Mononuclear cell (primary cell): Measurements from ENCODE around the gene GNAO1. TPM values are rescaled to one million over a fixed set of nuclear protein-coding genes. Genes with fewer than 3 reads are reported as not detected.
A peak's percentile ranks its signal among the peaks of the same experiment; 100 is the strongest.

Experiments
- H3K27me3 ChIP-seq: 2 replicates; pipeline ENCODE4 v1.6.0; 2011; ENCODE audit warnings: low read length, control low read depth; ENCODE audit not compliant: insufficient read depth
- H3K4me1 ChIP-seq: 2 replicates; pipeline ENCODE4 v1.5.1; 2011; ENCODE audit warnings: mild to moderate bottlenecking, low read length, control low read depth; ENCODE audit not compliant: insufficient read depth
- H3K4me3 ChIP-seq: 2 replicates; pipeline ENCODE4 v1.5.1; 2011; ENCODE audit warnings: mild to moderate bottlenecking, low read length, moderate library complexity
- H3K9me3 ChIP-seq: 2 replicates; pipeline ENCODE4 v1.5.1; 2011; ENCODE audit warnings: low read depth, mild to moderate bottlenecking, control low read depth, low read length
- total RNA-seq: library from RNA; depleted of rRNA; stranded (reverse); fragments of >200 nt; gene quantifications from one replicate; pipeline ENCODE4 v1.2.3, GENCODE V29; 2012

GNAO1 gene
- total RNA-seq, result 0.84 TPM

DNA sequence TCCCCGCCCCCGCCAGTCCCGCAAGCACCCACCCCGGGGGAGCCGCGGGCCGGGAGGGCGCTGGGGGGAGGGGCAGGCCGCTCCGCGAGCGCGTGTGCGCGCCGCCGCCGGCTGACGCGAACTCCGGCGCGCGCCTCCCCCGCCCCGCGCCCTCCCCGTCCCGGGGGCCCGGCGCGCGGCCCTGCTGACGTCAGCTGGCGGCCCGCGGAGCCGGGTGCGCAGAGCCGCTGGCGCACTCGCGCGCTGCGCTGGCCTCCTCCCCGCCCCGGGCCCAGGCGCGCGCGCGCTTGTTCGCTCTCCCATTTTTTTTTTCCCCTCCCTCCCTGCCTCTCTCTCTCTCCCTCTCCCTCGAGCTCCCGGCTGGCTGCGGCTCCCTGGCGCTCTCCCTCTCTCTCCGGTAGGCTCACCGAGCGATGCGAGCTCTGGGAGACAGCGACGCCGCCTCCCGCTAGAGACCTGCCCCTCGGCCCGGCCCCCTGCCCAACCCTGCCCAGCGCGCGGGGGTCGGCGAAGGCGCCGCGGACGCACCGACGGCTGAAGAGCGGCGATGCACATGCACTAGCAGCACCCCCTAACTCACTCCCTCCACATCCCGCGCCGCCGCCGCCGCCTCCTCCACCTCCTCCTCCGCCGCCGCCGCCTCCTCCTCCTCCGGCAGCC, at the start of gene GNAO1:
GNAO1 (plus strand) TSS at position 334 of the 660 bp plus-strand sequence. CDS start 747 bp downstream, outside the sequence.
- no peaks in the 10 kb centered on the region for H3K9me3 ChIP-seq
- H3K4me1 ChIP-seq, result peaks cover 28% of the 10 kb centered on the region
- H3K4me3 ChIP-seq, result peak within 1 kb of the TSS; percentile 32
- peaks cover 80% of the 10 kb centered on the region for H3K27me3 ChIP-seq

DNA sequence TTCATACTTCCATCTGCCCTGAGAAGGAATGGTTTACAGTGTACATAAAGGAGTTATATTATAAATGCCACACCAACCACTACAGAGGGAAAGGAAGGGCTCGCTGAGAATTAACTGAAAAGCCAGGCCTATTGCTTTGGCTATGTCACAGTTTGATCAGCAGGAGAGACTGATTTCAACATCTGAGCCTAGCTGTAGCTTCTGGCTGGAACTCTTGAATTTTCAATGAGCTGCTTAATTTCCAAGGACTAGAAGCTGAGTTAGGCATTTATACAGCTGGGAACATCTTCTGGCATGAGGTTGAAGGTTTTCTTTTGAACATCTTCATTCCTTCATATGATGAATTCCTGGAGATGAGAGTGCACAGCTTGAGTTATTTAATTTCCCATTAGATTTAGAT, 47.6 kb upstream of the GNAO1 start:
- no peak overlapping the region for H3K4me3 ChIP-seq
- H3K9me3 ChIP-seq, result no peaks in the 10 kb centered on the region
- H3K4me1 ChIP-seq, result no peaks in the 10 kb centered on the region
- peaks cover 20% of the 10 kb centered on the region for H3K27me3 ChIP-seq

DNA sequence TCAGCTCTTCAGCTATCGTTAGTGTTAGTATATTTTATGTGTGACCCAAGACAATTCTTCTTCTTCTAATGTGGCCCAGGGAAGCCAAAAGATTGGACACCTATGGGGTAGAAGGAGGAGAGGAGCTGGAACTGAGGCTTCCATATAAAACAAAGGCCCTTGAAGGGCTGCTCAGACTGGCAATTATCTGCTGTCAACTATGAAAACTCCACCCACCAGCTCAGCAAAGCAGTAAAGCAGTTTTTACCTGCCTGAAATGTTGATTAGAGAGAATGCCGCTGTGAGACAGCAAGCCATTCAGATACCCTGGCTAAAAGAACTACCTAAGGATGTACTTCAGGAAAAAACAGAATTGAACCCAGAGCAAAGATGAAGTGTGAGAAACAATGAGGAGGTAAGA, 45.9 kb upstream of the GNAO1 start:
- Histone ChIP-seq H3K4me1 (no peaks in the 10 kb centered on the region), H3K9me3 (no peaks in the 10 kb centered on the region), H3K4me3 (no peak overlapping the region), H3K27me3 (peaks cover 16% of the 10 kb centered on the region)

DNA sequence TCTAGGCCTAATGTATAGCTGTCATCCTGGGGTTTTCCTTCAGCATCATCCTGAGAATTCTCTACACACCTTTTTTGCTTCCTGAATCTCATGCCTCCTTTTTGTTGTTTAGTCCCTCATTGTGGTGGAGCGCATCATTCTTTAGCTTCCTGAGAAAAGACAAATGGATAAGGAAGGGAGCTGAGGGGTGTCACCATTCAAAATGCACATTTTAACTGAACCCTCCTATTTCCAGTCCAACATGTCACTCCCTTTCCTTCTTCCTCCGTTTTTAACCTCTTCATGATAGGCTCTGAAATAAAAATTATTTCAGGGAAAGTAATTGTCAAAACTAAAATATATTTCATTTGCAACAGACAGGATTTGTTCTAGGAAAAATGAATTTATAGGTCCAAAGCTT, 39.7 kb upstream of the GNAO1 start:
- Histone ChIP-seq H3K9me3 (no peaks in the 10 kb centered on the region), H3K27me3 (peaks cover 13% of the 10 kb centered on the region), H3K4me3 (no peak overlapping the region), H3K4me1 (no peaks in the 10 kb centered on the region)

DNA sequence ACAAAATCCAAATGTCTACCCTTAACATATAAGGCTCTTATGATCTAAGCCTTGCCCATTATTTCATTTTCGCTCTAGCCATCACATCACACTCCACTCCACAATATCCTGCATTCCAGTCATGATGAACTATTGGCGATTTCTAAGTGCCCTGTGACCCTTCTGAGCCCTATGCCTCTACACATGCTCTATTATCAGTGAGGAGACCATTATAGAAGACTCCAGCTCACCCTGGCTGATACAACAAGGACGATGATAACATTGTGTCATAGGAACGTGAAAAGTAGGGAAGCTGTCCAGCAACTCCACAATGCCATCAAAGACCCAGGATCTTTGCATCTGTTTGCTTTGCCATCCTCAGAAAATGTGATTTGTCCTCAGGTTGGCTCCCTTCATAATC, 29.6 kb upstream of the GNAO1 start:
- H3K4me3 ChIP-seq, result no peak overlapping the region
- H3K27me3 ChIP-seq, result no peaks in the 10 kb centered on the region
- H3K4me1 ChIP-seq, result no peaks in the 10 kb centered on the region
- H3K9me3 ChIP-seq, result no peaks in the 10 kb centered on the region

DNA sequence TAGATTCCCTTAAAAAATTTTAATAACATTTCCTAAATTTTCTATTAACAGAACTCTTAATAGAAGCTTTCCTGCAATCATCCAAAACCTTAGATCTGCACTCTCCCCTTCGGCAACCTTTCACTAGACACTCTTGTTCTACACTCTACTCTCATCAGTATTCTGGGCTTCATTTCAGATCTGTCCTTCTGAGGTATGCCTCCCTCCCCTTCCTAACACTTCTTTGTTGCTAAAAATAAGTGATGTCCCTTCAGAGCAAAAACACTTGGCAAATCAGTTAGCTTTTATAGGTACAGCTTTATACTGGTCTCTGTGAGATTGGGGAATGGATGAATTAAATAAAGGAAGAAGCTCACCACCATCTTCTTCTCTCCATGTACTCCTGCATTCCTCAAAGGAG, 28.2 kb upstream of the GNAO1 start:
- Histone ChIP-seq H3K4me3 (no peak overlapping the region), H3K27me3 (no peaks in the 10 kb centered on the region), H3K4me1 (no peaks in the 10 kb centered on the region), H3K9me3 (no peaks in the 10 kb centered on the region)

DNA sequence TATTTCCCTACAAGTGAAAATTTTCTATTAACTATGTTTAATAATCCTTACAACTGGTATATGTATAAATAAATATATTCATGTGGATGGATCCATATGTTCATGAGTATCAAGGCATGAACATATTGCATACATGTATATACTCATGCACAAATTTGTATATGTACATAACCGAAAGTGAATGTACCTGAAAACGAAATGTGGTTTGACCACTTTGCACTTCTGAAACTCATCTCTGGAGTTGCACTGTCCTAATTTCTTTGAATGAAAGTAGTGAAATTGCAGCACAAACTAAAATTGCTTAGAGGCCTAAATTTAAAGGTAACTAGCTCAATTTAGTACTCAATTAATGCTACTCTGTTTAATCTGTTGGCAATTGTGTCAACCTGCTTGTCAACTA, 27.4 kb upstream of the GNAO1 start:
- no peaks in the 10 kb centered on the region for H3K9me3 ChIP-seq
- H3K4me1 ChIP-seq, result no peaks in the 10 kb centered on the region
- no peaks in the 10 kb centered on the region for H3K27me3 ChIP-seq
- H3K4me3 ChIP-seq, result no peak overlapping the region

DNA sequence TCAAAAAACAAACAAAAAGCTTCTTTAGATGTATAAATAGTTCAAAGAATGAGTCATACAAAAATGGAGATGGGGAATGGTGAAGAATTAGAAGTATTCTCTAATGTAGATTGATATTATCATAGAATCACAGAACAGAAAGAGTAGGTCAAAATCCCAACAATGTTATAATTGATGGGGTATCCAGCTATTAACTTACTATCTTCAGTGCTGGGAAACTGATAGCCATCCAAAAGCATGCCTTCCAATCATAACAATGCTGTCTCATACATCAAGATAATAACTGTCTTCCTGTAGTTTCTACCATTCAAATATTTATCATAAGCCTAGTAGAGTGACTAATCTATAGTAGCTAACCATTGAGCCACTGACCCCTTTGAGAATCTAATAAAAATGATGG, 26.7 kb upstream of the GNAO1 start:
- no peaks in the 10 kb centered on the region for H3K27me3 ChIP-seq

DNA sequence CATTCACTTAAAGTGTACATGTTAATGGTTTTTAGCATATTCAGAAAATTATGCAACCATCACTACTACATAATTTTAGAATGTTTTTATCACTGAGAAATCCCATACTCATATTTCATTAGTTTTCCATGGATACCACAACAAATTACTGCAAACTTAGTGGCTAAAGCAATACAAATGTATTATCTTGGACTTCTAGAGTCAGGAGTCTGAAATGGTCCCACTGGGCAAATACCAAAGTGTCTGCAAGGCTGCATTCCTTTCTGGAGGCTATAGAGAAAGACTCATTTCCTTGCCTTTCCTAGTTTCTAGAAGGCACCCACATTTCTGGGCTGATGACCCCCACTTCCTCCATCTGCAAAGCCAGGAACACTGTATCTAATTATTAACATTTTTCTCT, 16.9 kb upstream of the GNAO1 start:
- no peak overlapping the region for H3K4me3 ChIP-seq
- peaks cover 12% of the 10 kb centered on the region for H3K27me3 ChIP-seq
- no peaks in the 10 kb centered on the region for H3K4me1 ChIP-seq
- H3K9me3 ChIP-seq, result peaks cover 16% of the 10 kb centered on the region

More for the DNA sequence above, 26.7 kb upstream of the GNAO1 start:
- no peak overlapping the region for H3K4me3 ChIP-seq
- no peaks in the 10 kb centered on the region for H3K9me3 ChIP-seq
- H3K4me1 ChIP-seq, result no peaks in the 10 kb centered on the region

DNA sequence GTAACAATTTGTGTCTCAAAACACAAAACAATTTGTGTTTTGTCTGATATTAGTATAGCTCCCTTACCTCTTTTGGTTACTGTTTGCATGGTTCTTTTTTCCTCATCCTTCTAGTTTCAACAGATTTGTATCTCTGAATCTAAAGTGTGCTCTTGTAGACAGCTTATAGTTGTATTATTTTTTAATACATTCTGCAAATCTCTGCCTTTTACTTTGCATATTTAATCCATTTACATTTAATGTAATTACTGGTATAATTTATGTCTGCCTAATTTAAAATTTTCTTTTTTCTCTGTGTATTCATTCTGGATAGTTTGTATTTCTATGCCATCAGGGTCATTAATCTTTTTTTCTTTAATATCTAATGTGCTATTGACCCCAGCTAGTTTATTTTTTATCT, 9.9 kb upstream of the GNAO1 start:
- H3K27me3 ChIP-seq, result peaks cover 19% of the 10 kb centered on the region

DNA sequence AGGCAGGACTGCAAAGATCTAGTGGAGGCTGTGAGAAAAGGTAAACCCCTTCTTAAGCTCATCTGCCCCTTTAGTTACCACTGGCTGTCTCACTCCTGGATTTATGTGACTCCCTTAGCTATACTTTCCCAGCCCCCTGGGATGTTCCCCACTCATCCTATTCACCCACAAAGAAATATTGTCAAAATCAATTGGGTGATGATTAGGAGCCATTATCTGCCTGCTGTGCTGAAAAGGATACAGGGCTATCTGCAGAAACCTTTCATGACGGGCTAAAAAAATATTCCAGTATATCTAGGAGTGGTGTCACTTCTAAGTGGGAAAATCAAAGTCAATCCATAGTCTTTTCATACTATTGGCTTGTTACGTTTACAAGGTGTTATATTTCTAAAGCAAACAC, 8.0 kb upstream of the GNAO1 start:
- Histone ChIP-seq H3K4me1 (no peaks in the 10 kb centered on the region), H3K27me3 (peaks cover 27% of the 10 kb centered on the region), H3K4me3 (no peak overlapping the region), H3K9me3 (peaks cover 10% of the 10 kb centered on the region)

More for the DNA sequence above, 9.9 kb upstream of the GNAO1 start:
- Histone ChIP-seq H3K4me1 (no peaks in the 10 kb centered on the region), H3K9me3 (peaks cover 10% of the 10 kb centered on the region), H3K4me3 (no peak overlapping the region)

DNA sequence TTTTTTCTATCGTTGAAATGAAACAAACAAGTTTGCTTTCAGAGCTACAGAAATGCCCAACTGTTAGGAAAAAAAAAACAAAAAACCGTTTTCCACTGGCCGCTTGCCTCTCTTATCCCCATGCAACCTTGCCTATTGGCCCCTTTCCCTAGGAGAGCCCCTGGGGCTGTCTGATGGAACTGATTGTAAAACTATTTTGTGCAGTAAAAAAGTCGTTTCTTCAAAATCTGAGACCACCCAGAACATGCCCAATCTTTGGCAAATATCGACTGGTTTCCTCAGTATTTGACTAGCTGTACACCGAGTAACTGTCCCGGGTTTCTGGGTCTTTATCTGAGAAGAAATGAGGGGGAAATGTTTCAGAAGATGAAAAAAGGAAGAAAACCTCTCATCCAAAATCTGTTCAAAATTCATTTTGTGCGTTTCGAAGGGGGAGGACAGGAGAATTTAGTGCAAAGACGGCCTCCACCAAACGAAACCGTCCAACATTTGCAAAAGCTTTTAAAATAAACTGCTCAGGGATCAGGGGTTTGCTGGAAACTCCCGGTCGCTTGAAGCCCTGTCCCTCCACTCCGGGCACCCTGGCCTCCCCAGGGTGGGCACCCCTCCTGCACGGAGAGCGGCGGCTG, 1.1 kb upstream of the GNAO1 start:
- H3K27me3 ChIP-seq, result peaks cover 76% of the 10 kb centered on the region

DNA sequence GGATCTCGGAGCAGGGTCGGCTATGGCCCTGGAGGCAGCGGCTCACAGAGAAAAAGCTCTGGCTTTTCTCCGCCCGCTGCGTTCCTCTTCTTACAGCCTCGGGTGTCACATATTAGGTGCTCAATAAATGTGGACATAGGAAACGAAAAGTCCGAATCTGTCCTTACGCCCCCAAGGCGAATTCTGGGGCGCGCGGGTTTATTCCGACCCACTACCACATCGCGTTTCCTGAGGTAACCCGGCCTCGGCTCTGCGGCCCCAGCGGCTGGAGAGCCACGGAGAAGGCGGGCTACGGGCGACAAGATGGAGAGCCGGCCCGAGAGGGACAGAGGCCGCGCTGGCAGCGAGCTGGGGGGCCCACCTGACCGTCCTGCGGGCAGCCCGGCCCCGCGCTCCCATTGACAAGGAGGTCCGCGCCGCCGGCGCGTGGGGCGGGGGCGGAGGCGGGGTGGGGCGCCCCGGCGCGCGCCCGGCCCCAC, 573 bp upstream of the GNAO1 start:
- H3K4me3 ChIP-seq, result peak overlapping the region; percentile 32
- no peaks in the 10 kb centered on the region for H3K9me3 ChIP-seq
- H3K27me3 ChIP-seq, result peaks cover 79% of the 10 kb centered on the region
- H3K4me1 ChIP-seq, result peaks cover 28% of the 10 kb centered on the region

More for the DNA sequence above, 1.1 kb upstream of the GNAO1 start:
- Histone ChIP-seq H3K4me1 (peaks cover 28% of the 10 kb centered on the region), H3K9me3 (no peaks in the 10 kb centered on the region), H3K4me3 (peak overlapping the region; percentile 32)

DNA sequence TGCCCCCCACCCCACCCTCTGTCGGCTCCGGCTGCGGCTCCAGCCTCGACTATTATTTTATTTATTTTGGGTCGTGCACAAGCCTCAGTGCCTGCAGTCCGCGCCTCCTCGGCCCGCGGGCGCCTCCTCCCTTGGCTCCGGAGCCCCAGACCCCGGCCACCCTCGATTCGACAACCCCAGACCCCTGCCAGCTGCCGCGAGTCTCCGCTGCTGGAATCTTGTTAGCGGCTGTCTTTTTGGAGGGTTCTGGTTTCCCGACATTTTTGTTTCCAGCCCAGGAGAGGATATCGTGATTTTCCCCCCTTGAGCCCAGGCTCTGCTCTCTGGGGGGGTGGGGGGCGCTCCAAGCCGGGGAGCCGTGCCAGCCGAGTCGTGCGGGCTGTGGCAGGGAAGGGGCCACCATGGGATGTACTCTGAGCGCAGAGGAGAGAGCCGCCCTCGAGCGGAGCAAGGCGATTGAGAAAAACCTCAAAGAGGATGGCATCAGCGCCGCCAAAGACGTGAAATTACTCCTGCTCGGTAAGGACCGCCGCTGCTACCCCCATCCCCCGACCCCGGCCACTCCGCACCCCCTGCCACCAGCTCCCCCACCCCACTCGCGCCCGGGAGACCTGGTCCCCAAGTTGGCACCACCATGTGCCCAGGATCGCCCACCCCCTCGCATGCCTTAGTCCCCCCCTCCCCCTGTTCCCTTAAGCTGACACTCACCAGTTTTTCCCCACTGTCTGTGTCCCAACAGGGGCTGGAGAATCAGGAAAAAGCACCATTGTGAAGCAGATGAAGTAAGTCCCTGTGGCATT, 746 bp downstream of the GNAO1 start:
- H3K27me3 ChIP-seq, result peaks cover 82% of the 10 kb centered on the region
- H3K4me3 ChIP-seq, result no peak overlapping the region
- peaks cover 28% of the 10 kb centered on the region for H3K4me1 ChIP-seq
- H3K9me3 ChIP-seq, result no peaks in the 10 kb centered on the region

DNA sequence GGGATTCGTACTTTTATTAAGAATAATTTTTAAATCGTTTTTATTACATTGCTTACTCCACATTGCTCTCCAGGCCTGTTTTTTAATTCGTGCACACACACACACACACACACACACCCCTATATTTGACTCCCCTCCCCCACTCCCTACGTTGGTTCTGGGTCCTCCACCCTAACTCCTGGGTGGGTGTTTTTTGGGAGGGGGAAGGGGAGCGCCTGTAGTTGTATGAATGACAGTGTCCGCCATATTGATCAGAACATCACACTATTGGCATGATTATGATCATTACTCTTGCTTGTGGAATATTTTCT, 1.3 kb downstream of the GNAO1 start:
- peaks cover 28% of the 10 kb centered on the region for H3K4me1 ChIP-seq
- peaks cover 87% of the 10 kb centered on the region for H3K27me3 ChIP-seq
- H3K9me3 ChIP-seq, result no peaks in the 10 kb centered on the region
- no peak overlapping the region for H3K4me3 ChIP-seq
